Breast epithelium (tissue), 3 donors: ENCODE results near the gene GPR87.

ENCODE experiments used
- CTCF ChIP-seq, 3 donors: fragments of 450-650 bp; IDR thresholded peaks; one replicate each; pipeline ENCODE4 v1.5.1; 2016 to 2017; ENCODE audit warnings: antibody characterized with exemption in 3 of 3, mild to moderate bottlenecking in 3 of 3, moderate library complexity in 3 of 3
- POLR2A ChIP-seq: fragments of 450-650 bp; IDR thresholded peaks from one replicate; pipeline ENCODE4 v1.6.1; 2016; ENCODE audit warnings: antibody characterized with exemption, mild to moderate bottlenecking, moderate library complexity
- POLR2AphosphoS5 ChIP-seq, 3 donors: sonication (generic); formaldehyde crosslinking; IDR thresholded peaks; one replicate each; pipeline ENCODE4 v1.6.1; 2017; ENCODE audit warnings: antibody characterized with exemption in 3 of 3

GRCh38 chr3:151362751-151363174 is 46.1 kb upstream of the GPR87 start:
- TF ChIP-seq CTCF (IDR thresholded peaks at IDR 0.05) (no peak), POLR2AphosphoS5 (IDR thresholded peaks at IDR 0.05) (no peak), POLR2A (no peak)
